ENCODE results near the gene KLF8. TPM values are rescaled to one million over a fixed set of nuclear protein-coding genes. Genes with fewer than 3 reads are reported as not detected.

KLF8 gene
- total and polyA plus RNA-seq, 2 of the 13 experiments (the other 11 are each of a cell fraction or from before 2014, with no cell fraction given): 0.03 TPM; not detected in 1

DNA sequence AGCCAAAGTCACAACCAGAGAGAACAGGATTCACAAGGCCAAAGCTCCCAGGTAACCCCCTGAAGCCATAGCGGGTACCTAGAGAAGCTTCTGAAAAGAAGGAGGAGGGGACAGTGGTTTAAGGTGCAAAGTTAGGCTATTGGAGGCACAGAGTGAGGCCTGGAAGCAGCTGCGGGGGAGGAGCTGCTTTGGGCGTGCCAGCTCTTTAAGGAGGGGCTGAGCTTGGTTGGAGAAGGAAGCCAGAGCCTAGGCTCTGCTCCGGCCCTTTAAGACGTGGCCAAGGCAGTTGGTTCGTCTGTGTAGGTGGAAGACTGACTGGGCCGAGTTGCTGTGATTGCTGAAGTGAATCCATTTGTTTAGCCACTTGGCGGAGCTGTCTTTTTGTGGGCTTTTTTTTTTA is 1.5 kb downstream of the KLF8 start (continued):
- TF ChIP-seq, protein P1, sequence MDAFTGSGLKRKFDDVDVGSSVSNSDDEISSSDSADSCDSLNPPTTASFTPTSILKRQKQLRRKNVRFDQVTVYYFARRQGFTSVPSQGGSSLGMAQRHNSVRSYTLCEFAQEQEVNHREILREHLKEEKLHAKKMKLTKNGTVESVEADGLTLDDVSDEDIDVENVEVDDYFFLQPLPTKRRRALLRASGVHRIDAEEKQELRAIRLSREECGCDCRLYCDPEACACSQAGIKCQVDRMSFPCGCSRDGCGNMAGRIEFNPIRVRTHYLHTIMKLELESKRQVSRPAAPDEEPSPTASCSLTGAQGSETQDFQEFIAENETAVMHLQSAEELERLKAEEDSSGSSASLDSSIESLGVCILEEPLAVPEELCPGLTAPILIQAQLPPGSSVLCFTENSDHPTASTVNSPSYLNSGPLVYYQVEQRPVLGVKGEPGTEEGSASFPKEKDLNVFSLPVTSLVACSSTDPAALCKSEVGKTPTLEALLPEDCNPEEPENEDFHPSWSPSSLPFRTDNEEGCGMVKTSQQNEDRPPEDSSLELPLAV (CRISPR knock-in tag; conservative IDR thresholded peaks at IDR 0.05; ENCODE audit: low read depth): no peak

DNA sequence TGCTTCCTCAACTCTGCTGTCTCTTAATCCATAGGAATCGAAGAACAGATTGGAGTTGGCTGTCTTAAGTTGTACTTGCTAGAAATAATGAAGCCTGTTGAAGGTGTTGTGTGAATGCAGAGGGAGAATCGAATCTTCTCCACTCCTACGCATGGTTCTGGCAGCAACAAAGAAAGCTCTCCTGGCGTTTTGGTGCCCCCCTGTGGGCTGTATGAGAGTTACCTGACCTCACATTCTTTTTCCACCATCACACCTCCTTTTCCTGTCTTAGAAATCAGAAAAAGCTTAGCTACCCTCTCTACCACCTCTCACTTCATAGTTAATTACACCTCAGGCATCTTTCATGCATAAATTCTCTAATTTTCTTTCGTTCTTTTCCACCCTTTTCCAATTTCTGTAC is 16.3 kb downstream of the KLF8 start:
- intact Hi-C loops (cut with micrococcal nuclease; ENCODE audit: unreplicated experiment): loop anchor here (5.0 kb wide), 1 partner anchor 531 kb away; the partner anchor contains the start of gene RRAGB
- no peaks in the 10 kb centered on the region for H3K36me3 ChIP-seq (replicated peaks in 1 of 2; ENCODE audit: control insufficient read depth in 1 of 2, insufficient read depth in 2 of 2, low read length in 2 of 2)
- DNase-seq (ENCODE audit: low spot score): peak; percentile 5
- H3K9me3 ChIP-seq (ENCODE audit: low read length): no peaks in the 10 kb centered on the region
- ChIA-PET CTCF (ENCODE audit: low intra/inter-chr PET ratio, low total read pairs) (interaction anchor here (1.5 kb wide), 1 partner anchor 1113 kb away, joined by 6 read pairs; no protein-coding TSS in a partner anchor), POLR2A (no interaction called here)
- H3K79me2 ChIP-seq (ENCODE audit: insufficient read depth, low read length): no peaks in the 10 kb centered on the region
- no TSS peak for BruUV-seq (replicated peaks)
- FAIRE-seq: peak; percentile 51
- ATAC-seq: peak; percentile 78
- H3K4me2 ChIP-seq (ENCODE audit: low read depth, low read length): no peak overlapping the region
- H3K9ac ChIP-seq (ENCODE audit: insufficient read depth, low read depth, low read length): no peak overlapping the region
- in situ Hi-C loops (cut with HindIII; ENCODE audit: extremely low pct_ligation_motif_present, low pct_unique_long_range_greater_than_20kb): loop anchor here (25.0 kb wide), 1 partner anchor 811 kb away; no protein-coding TSS in a partner anchor
- no peaks in the 10 kb centered on the region for H4K20me1 ChIP-seq (ENCODE audit: insufficient read depth, low read length)
- H3K27me3 ChIP-seq (ENCODE audit: control insufficient read depth in 1 of 2, insufficient read depth in 2 of 2, low read length in 2 of 2): no peaks in the 10 kb centered on the region
- no peak overlapping the region for H2AFZ ChIP-seq (ENCODE audit: low read length)
- WGBS (ENCODE audit: low lambda C conversion rate): 0% methylated on average over 4 of the region's 5 CpGs
- H3K27ac ChIP-seq (ENCODE audit: extremely low read length, insufficient read depth, low read length): no peak overlapping the region
- no peak overlapping the region for H3K4me3 ChIP-seq (replicated peaks in 1 of 3; ENCODE audit: insufficient read depth in 1 of 3, low read depth in 2 of 3, low read length in 3 of 3)
- no peaks in the 10 kb centered on the region for H3K4me1 ChIP-seq (ENCODE audit: insufficient read depth, low read length)
- TF ChIP-seq NCOA1 (CRISPR knock-in tag; IDR thresholded peaks at IDR 0.05) (no peak), ZSCAN21 (CRISPR knock-in tag; IDR thresholded peaks at IDR 0.05; ENCODE audit: borderline replicate concordance) (no peak), RAD21 (CRISPR knock-in tag; IDR thresholded peaks at IDR 0.05) (peak; percentile 14; the same call in 1 of the 2 replicates), POLR2AphosphoS2 (IDR thresholded peaks at IDR 0.05; ENCODE audit: low read depth, low read length) (no peak), SMC3 (IDR thresholded peaks at IDR 0.05; ENCODE audit: low read length) (peak; percentile 58; the same call in 1 of the 2 replicates), MXD4 (CRISPR knock-in tag; IDR thresholded peaks at IDR 0.05) (no peak), STAG1 (CRISPR knock-in tag; IDR thresholded peaks at IDR 0.05) (peak; percentile 76), SMARCC2 (IDR thresholded peaks at IDR 0.05) (no peak), KDM5A (IDR thresholded peaks at IDR 0.05; ENCODE audit: borderline replicate concordance, low read length) (no peak), ZNF383 (CRISPR knock-in tag; IDR thresholded peaks at IDR 0.05; ENCODE audit: borderline replicate concordance) (no peak), GATA4 (IDR thresholded peaks at IDR 0.05; ENCODE audit: borderline replicate concordance, low read depth) (no peak), MTF2 (CRISPR knock-in tag; IDR thresholded peaks at IDR 0.05; ENCODE audit: borderline replicate concordance) (no peak), KAT2B (IDR thresholded peaks at IDR 0.05; ENCODE audit: borderline replicate concordance, low read depth, low read length) (no peak), FOXA3 (CRISPR knock-in tag; IDR thresholded peaks at IDR 0.05) (no peak)
- TF ChIP-seq, protein P2, sequence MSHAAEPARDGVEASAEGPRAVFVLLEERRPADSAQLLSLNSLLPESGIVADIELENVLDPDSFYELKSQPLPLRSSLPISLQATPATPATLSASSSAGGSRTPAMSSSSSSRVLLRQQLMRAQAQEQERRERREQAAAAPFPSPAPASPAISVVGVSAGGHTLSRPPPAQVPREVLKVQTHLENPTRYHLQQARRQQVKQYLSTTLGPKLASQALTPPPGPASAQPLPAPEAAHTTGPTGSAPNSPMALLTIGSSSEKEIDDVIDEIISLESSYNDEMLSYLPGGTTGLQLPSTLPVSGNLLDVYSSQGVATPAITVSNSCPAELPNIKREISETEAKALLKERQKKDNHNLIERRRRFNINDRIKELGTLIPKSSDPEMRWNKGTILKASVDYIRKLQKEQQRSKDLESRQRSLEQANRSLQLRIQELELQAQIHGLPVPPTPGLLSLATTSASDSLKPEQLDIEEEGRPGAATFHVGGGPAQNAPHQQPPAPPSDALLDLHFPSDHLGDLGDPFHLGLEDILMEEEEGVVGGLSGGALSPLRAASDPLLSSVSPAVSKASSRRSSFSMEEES (CRISPR knock-in tag; IDR thresholded peaks at IDR 0.05): no peak
- TF ChIP-seq, protein P3, sequence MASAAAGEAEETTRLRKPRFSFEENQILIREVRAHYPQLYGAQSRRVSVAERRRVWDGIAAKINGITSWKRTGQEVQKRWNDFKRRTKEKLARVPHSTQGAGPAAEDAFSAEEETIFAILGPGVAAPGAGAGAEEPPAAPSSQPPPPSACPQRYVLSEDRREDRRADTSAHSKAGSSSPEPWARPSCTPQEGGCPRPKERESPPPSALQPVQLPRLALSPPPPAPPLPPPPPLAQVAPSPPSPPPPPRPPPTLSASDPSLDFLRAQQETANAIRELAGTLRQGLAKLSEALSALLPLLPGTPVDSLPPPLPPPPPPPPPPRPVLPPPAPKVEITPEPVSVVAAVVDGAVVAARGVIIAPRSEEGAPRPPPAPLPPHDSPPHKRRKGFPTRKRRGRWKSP (CRISPR knock-in tag; IDR thresholded peaks at IDR 0.05): no peak
- TF ChIP-seq, protein P4, sequence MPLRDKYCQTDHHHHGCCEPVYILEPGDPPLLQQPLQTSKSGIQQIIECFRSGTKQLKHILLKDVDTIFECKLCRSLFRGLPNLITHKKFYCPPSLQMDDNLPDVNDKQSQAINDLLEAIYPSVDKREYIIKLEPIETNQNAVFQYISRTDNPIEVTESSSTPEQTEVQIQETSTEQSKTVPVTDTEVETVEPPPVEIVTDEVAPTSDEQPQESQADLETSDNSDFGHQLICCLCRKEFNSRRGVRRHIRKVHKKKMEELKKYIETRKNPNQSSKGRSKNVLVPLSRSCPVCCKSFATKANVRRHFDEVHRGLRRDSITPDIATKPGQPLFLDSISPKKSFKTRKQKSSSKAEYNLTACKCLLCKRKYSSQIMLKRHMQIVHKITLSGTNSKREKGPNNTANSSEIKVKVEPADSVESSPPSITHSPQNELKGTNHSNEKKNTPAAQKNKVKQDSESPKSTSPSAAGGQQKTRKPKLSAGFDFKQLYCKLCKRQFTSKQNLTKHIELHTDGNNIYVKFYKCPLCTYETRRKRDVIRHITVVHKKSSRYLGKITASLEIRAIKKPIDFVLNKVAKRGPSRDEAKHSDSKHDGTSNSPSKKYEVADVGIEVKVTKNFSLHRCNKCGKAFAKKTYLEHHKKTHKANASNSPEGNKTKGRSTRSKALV (CRISPR knock-in tag; IDR thresholded peaks at IDR 0.05): no peak

Measured in HepG2 (cell line).